GM18526 (cell line): ENCODE measurements around the gene LCN6.

Experiments used
- POLR2A ChIP-seq: IDR thresholded peaks from 3 replicates; pipeline ENCODE4 v1.6.1; 2011; ENCODE audit not compliant: insufficient read length; ENCODE audit errors: extremely low read depth

LCN6 gene

GRCh38 chr9:136721339-136722092 lies 26.8 kb downstream of the LCN6 start:
- TF ChIP-seq POLR2A = no peak

- TF ChIP-seq POLR2A = no peak
These were observed 27.4 kb downstream of the LCN6 start for GRCh38 chr9:136720898-136721338.

DNA sequence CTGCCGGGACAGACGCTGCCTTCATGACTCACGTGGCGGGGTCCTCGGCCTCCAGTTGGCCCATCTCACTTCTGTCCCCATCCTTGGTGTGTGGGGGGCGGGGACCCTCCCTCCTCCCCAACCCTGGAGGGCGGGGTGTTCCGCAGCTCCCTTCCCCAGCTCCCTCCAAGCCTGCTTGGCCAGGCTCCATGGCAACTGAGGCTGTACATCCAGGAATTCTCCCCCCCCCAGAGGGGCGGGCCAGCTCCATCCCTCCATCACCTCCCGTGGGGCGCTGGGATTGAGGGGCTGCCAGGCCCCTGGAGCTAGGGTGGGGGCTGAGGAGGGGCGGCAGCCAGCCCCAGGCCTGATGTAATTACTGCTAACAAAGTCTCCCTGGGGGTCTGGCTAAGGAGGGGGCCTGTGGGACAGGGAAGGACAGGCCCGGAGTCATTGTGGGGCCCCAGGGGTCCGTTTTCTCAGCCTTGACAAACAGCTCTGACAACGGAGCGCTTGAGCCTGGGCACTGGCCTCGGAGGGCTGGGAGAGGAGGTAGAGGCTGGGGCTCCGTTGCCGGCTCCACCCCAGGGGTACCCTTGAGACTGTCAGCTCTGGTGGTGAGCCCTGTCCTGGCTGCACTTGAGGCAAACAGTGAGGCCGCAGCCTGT lies 28.0 kb downstream of the LCN6 start:
- no peak for TF ChIP-seq POLR2A

DNA sequence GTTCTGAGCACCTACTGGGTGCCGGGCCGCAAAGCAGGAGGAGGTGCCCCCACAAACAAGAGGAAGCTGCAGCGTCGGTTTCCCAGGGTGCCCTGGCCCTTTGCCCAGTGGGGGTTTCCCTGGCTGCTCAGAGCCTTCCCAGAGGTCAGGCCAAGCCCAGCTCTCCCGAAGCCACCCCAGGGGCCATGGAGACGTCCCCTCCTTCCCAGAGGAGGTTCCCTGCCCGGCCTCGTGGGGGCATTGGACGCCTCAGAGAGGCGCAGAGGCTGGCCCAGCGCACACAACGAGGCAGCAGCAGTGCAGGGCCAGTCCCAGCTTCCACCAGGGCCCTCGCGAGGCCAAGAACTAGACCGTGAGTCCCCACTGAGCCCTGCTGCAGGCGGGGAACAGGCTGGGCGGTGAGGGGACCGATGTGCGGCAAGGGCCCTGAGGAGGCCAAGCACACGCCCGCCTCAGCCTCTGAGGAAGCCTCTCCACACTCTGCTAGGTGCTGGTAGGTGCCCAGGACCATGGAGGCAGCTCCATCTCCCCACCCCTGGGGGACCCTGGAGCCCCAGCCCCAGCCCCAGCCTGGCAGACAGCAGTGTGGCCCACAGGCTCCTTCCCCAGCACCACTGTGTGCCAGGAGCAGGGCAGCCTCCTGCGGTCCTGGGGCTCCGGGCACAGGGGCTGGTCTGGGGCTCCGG lies 29.0 kb downstream of the LCN6 start:
- TF ChIP-seq POLR2A = no peak

DNA sequence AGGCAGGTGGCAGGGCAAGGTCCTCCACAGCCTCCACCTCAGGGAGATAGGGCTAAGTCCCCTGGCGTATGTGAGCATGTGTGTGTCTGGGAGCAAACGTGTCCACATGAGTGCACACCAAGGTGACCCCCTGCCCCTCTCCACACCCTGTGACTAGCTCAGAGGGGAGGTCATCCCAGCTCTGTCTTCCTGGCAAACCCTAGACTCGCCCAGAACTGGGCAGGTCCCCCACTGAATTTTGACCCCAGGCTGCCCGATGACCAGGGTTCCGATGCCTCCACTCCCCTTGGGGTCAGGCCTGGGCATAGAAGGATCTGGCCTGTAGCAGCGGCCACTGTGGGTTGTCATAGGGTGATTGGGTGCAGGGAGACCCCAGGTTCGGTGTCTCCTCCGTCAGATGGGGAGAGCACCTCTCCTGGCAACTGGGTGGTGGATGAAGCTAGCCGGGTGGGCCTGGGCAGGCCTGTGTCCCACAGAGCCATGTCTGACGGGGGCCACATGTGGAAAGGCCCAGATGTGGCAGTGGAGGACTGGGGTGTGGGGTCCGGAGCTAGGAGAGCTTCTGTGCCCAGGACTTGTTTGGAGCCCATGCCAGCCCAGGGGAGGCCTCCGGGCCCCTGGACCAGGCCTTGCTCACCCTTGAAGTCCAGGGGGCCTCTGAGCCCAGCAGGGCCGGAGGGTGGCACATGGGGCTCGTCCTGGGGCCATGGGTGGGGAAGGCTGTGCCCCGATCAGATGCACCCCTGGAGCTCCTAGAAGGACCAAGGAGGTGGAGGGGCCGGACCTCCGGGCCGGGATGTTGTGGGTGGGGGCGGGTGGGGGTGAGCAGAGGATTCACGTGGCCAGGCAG lies 29.8 kb downstream of the LCN6 start:
- no peak for TF ChIP-seq POLR2A

DNA sequence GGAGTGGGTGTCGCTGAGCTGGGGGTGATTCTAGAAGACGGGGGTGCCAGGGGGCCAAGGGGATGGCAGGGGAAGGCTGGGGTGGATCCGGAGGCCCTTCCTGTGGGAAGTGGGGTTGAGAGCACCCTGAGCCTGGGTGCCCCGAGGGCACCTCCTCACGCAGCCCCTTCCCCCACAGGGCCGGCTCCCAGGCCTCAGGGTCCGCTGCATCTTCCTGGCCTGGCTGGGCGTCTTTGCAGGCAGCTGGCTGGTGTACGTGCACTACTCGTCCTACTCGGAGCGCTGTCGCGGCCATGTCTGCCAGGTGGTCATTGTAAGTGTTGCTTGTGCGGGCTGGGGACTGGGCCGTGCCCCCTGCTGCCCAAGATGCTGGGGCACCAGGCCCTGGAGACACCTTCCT lies 30.9 kb downstream of the LCN6 start:
- no peak for TF ChIP-seq POLR2A

- no peak for TF ChIP-seq POLR2A
These were observed 33.4 kb downstream of the LCN6 start for GRCh38 chr9:136714893-136715274.

- no peak for TF ChIP-seq POLR2A
These were observed 34.0 kb downstream of the LCN6 start for GRCh38 chr9:136714096-136714892.

DNA sequence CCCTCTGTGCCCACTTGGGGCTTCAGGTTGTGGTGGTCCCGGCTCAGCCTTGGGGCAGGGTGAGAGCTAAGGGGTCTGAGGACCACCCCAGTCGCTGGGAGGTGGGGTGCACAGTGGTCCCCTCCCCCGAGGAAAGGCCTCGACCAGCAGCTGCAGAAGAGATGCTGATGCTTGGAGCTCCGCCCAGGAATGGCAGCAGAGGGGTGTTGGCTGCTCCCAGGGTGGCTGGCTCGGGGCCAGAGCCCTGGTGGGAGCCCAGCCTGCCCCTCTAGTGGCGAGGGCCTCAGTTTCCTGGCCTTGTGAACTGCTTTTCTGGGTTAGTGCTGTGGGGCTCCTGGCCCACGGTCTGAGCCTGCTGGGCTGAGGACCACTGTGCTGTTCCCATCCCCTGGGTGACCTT lies 34.8 kb downstream of the LCN6 start:
- no peak for TF ChIP-seq POLR2A

DNA sequence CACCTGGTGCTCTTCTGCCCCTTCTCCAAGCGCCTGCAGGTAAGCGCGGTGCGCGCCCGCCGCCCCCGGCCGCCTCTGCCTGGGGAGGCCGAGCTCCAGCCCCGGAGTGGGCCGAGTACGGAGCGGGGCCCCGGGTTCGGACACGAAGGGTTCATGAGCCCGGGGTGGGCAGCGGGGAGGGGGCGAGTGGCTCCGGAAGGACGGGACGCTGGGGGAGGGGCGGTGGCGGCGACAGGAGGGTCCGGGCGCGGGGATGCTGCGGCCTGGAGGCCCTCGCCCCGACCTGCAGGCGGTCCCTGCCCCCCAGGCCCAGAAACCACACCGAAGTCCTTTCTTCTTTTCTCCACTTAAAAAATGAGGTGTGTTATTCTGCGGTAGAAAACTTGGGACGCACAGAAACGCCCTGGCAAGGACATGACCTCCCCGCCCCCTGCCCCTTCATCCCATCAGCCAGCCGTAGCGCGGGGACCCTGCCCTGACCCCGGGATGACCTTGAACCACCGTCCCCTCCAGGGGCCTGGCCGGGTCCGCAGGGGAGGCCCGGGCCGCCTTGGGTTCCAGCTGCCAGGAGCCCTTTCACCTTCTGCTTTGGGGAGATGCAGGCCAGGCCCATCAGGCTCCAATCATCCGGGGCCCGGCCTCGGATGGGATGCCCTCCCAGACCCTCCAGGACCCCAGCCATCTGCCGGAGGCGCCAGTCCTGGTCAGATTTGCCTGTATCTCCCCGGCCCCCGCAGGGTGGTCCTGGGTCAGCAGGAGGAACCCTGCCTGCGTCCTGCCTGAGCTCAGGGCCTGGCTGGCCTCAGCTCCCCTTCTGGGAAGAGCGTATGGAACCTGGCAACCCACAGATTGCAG lies 35.4 kb downstream of the LCN6 start:
- TF ChIP-seq POLR2A = no peak

- no peak for TF ChIP-seq POLR2A
These were observed 36.3 kb downstream of the LCN6 start, which contains the start of gene DIPK1B for GRCh38 chr9:136711751-136712689. Gene DIPK1B, plus strand, starts transcription at chr9:136712572. Its CDS starts 94 bp downstream, at chr9:136712666.

GRCh38 chr9:136710543-136710942 lies 37.8 kb downstream of the LCN6 start:
- TF ChIP-seq POLR2A = no peak
